GM12878 (cell line): ENCODE data around the gene LRRFIP2.

Experiments used
- ASH2L ChIP-seq: fragments of 300-600, 200-600 bp; sonication (generic); IDR thresholded peaks from 2 replicates; pipeline ENCODE4 v1.6.1; 2017; ENCODE audit warnings: low read depth, mild to moderate bottlenecking, borderline replicate concordance
- BHLHE40 ChIP-seq, 2 experiments: fragments of 450-650 bp in 1 of 2; IDR thresholded peaks; 2 replicates each; pipeline ENCODE4 v1.6.1; 2011 to 2017; ENCODE audit warnings: low read depth in 2 of 2, borderline replicate concordance in 1 of 2, improper control_type of control experiment in 1 of 2, low read length in 1 of 2, mild to moderate bottlenecking in 1 of 2

GRCh38 chr3:37029516-37030163 is 144.7 kb downstream of the LRRFIP2 start:
- TF ChIP-seq BHLHE40 (IDR thresholded peaks at IDR 0.05; ENCODE audit: borderline replicate concordance in 1 of 2, low read depth in 2 of 2, low read length in 1 of 2) (no peak), ASH2L (no peak)
